HepG2 (cell line): Measurements from ENCODE around the gene ANKS4B. TPM values are rescaled to one million over a fixed set of nuclear protein-coding genes. Genes with fewer than 3 reads are reported as not detected.

Experiments used
- ARID2 ChIP-seq: sonication (generic); formaldehyde crosslinking; IDR thresholded peaks from 2 replicates; pipeline ENCODE4 v1.8.1; 2022; ENCODE audit warnings: mild to moderate bottlenecking, missing genetic modification reagents, borderline replicate concordance
- GATA4 ChIP-seq: sonication (generic); IDR thresholded peaks from 2 replicates; pipeline ENCODE4 v1.6.1; 2016; ENCODE audit warnings: antibody characterized with exemption, low read depth, borderline replicate concordance
- HOXA9 ChIP-seq: sonication (generic); formaldehyde crosslinking; IDR thresholded peaks from 2 replicates; pipeline ENCODE4 v1.8.1; 2022; ENCODE audit warnings: missing genetic modification reagents, mild to moderate bottlenecking, moderate library complexity, borderline replicate concordance
- IKZF1 ChIP-seq: fragments of 450-650 bp; IDR thresholded peaks from 2 replicates; pipeline ENCODE4 v1.7.1; 2016
- KDM3A ChIP-seq: IDR thresholded peaks from 2 replicates; pipeline ENCODE4 v1.6.1; 2018; ENCODE audit warnings: low read depth, missing compliant biosample characterization
- MBNL3 ChIP-seq: fragments of 250-450 bp; sonication (Bioruptor Pico); conservative IDR thresholded peaks from 2 replicates; pipeline ENCODE4 v1.8.0; 2022; ENCODE audit warnings: mild to moderate bottlenecking, inconsistent platforms
- MTF2 ChIP-seq: sonication (generic); formaldehyde crosslinking; IDR thresholded peaks from 2 replicates; pipeline ENCODE4 v1.5.0; 2020; ENCODE audit warnings: missing genetic modification reagents, borderline replicate concordance
- NFATC3 ChIP-seq: sonication (generic); formaldehyde crosslinking; IDR thresholded peaks from 2 replicates; pipeline ENCODE4 v1.5.1; 2020; ENCODE audit warnings: mild to moderate bottlenecking, missing genetic modification reagents
- POLR2G ChIP-seq: fragments of 200-400 bp; formaldehyde crosslinking; IDR thresholded peaks from 2 replicates; pipeline ENCODE4 v1.6.1; 2018; ENCODE audit warnings: mild to moderate bottlenecking, low read depth, low read length, moderate library complexity
- SALL2 ChIP-seq: sonication (generic); formaldehyde crosslinking; IDR thresholded peaks from 2 replicates; pipeline ENCODE4 v1.8.1; 2023; ENCODE audit warnings: mild to moderate bottlenecking, missing genetic modification reagents, inconsistent platforms
- SIN3B ChIP-seq: fragments of 150-350 bp; IDR thresholded peaks from 2 replicates; pipeline ENCODE4 v1.6.1; 2014; ENCODE audit warnings: low read length
- TMF1 ChIP-seq: sonication (generic); formaldehyde crosslinking; IDR thresholded peaks from 2 replicates; pipeline ENCODE4 v1.8.1; 2022; ENCODE audit warnings: low read depth, missing genetic modification reagents
- ZNF10 ChIP-seq: sonication (generic); formaldehyde crosslinking; IDR thresholded peaks from 2 replicates; pipeline ENCODE4 v1.4.0; 2020; ENCODE audit warnings: mild to moderate bottlenecking, low read depth, missing genetic modification reagents, borderline replicate concordance
- ZNF280B ChIP-seq: sonication (generic); formaldehyde crosslinking; IDR thresholded peaks from 2 replicates; pipeline ENCODE4 v1.5.0; 2020; ENCODE audit warnings: missing genetic modification reagents, mild to moderate bottlenecking, borderline replicate concordance
- ZNF44 ChIP-seq: sonication (generic); formaldehyde crosslinking; IDR thresholded peaks from 2 replicates; pipeline ENCODE4 v1.5.1; 2020; ENCODE audit warnings: mild to moderate bottlenecking, missing genetic modification reagents
- ZNF468 ChIP-seq: sonication (generic); formaldehyde crosslinking; IDR thresholded peaks from 2 replicates; pipeline ENCODE4 v1.8.0; 2022; ENCODE audit warnings: mild to moderate bottlenecking, moderate library complexity, missing genetic modification reagents
- ZNF543 ChIP-seq: sonication (generic); formaldehyde crosslinking; IDR thresholded peaks from 2 replicates; pipeline ENCODE4 v1.4.0; 2020; ENCODE audit warnings: mild to moderate bottlenecking, missing genetic modification reagents
- ZNF746 ChIP-seq: sonication (generic); formaldehyde crosslinking; IDR thresholded peaks from 2 replicates; pipeline ENCODE4 v1.8.0; 2022; ENCODE audit warnings: mild to moderate bottlenecking, missing genetic modification reagents
- ZNF841 ChIP-seq: sonication (generic); formaldehyde crosslinking; IDR thresholded peaks from 2 replicates; pipeline ENCODE4 v1.8.1; 2023; ENCODE audit warnings: missing genetic modification reagents, borderline replicate concordance
- ZSCAN21 ChIP-seq: sonication (generic); formaldehyde crosslinking; IDR thresholded peaks from 2 replicates; pipeline ENCODE4 v1.8.0; 2022; ENCODE audit warnings: mild to moderate bottlenecking, missing genetic modification reagents, moderate library complexity, borderline replicate concordance
- polyA plus RNA-seq, 8 experiments: library from polyadenylated mRNA; depleted of rRNA in 3 of 8; stranded (reverse) in 7 of 8; unstranded in 1 of 8; fragments of >200 nt; fragmentation: Illumina TruSeq in 4 of 8; extraction: Trizol in 4 of 8; gene quantifications; 2 replicates each; pipeline versions ENCODE4 v1.2.1 to v1.2.3, GENCODE V29; 2011 to 2016; ENCODE audit warnings: low read depth in 4 of 8, missing spikeins in 1 of 8, mixed read lengths in 1 of 8; ENCODE audit not compliant: insufficient read depth in 1 of 8
- total RNA-seq, 5 experiments: library from RNA; depleted of rRNA; stranded (reverse); fragments of >200 nt; fragmentation: Illumina TruSeq; extraction: Trizol; gene quantifications; 2 replicates each; pipeline ENCODE4 v1.2.3, GENCODE V29; 2016; ENCODE audit warnings: low read depth in 1 of 5
- TF ChIP-seq, protein P1 (sequence below): sonication (generic); formaldehyde crosslinking; IDR thresholded peaks from 2 replicates; pipeline ENCODE4 v1.4.0; 2020; ENCODE audit warnings: mild to moderate bottlenecking, missing genetic modification reagents
- TF ChIP-seq, protein P2 (sequence below): sonication (generic); formaldehyde crosslinking; IDR thresholded peaks from 2 replicates; pipeline ENCODE4 v1.4.0; 2020; ENCODE audit warnings: missing genetic modification reagents, borderline replicate concordance

The ANKS4B gene
- total and polyA plus RNA-seq, 2 of the 13 experiments (the other 11 are each of a cell fraction or from before 2014, with no cell fraction given): 6.5 to 30.0 TPM

- TF ChIP-seq, protein P1, sequence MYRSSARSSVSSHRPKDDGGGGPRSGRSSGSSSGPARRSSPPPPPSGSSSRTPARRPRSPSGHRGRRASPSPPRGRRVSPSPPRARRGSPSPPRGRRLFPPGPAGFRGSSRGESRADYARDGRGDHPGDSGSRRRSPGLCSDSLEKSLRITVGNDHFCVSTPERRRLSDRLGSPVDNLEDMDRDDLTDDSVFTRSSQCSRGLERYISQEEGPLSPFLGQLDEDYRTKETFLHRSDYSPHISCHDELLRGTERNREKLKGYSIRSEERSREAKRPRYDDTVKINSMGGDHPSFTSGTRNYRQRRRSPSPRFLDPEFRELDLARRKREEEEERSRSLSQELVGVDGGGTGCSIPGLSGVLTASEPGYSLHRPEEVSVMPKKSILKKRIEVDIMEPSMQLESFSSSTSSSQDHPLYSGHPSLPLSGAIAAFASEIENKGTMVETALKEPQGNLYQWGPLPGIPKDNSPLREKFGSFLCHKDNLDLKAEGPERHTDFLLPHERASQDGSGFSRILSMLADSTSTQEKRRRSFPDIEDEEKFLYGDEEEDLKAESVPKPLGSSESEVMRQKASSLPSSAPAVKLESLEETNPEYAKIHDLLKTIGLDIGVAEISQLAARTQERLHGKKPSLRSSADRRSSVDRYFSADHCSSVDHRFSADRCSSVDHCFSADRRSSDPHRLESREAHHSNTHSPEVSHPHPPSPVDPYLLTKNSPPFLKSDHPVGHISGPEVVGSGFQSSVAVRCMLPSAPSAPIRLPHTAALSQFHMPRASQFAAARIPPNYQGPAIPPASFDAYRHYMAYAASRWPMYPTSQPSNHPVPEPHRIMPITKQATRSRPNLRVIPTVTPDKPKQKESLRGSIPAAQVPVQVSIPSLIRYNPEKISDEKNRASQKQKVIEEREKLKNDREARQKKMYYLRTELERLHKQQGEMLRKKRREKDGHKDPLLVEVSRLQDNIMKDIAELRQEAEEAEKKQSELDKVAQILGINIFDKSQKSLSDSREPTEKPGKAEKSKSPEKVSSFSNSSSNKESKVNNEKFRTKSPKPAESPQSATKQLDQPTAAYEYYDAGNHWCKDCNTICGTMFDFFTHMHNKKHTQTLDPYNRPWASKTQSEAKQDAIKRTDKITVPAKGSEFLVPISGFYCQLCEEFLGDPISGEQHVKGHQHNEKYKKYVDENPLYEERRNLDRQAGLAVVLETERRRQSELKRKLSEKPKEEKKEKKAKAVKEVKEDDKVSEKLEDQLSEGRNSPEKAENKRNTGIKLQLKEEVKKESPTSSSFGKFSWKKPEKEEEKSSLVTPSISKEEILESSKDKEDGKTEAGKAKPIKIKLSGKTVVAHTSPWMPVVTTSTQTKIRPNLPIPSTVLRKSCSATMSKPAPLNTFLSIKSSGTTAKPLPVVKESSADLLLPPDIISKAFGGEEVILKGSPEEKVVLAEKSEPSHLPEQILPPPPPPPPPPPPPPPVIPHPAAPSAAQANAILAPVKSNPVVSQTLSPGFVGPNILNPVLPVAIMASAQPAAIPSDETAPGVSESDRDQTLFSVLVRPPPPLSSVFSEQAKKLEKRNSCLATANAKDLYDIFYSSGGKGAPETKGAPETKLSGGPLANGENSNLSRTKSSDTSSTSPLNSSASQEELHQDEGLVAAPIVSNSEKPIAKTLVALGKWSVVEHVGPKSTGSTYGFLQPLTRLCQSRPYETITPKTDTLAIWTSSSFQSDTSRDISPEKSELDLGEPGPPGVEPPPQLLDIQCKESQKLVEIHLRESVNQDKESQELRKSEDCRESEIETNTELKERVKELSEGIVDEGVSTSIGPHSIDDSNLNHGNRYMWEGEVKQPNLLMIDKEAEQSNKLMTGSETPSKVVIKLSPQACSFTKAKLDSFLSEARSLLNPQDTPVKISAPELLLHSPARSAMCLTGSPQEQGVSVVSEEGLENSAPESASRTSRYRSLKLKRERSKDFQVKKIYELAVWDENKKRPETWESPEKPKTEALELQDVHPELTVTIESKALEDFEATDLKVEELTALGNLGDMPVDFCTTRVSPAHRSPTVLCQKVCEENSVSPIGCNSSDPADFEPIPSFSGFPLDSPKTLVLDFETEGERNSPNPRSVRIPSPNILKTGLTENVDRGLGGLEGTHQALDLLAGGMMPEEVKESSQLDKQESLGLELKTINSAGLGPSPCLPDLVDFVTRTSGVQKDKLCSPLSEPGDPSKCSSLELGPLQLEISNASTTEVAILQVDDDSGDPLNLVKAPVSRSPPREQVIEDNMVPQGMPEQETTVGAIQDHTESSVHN: no peak
- TF ChIP-seq SALL2 (CRISPR knock-in tag) (no peak), MBNL3 (CRISPR knock-in tag) (no peak), ZNF841 (CRISPR knock-in tag) (no peak), TMF1 (CRISPR knock-in tag) (no peak), ZNF468 (CRISPR knock-in tag) (no peak), POLR2G (no peak), ZNF746 (CRISPR knock-in tag) (no peak), HOXA9 (CRISPR knock-in tag) (no peak), ZNF44 (no peak), SIN3B (no peak), ZNF543 (CRISPR knock-in tag) (no peak), ARID2 (CRISPR knock-in tag) (no peak), ZNF10 (CRISPR knock-in tag) (no peak), ZSCAN21 (CRISPR knock-in tag) (no peak), KDM3A (CRISPR knock-in tag) (no peak; the same call in 1 of the 2 replicates), IKZF1 (no peak), ZNF280B (CRISPR knock-in tag) (no peak), GATA4 (no peak), NFATC3 (CRISPR knock-in tag) (no peak), MTF2 (CRISPR knock-in tag) (no peak)
- TF ChIP-seq, protein P2, sequence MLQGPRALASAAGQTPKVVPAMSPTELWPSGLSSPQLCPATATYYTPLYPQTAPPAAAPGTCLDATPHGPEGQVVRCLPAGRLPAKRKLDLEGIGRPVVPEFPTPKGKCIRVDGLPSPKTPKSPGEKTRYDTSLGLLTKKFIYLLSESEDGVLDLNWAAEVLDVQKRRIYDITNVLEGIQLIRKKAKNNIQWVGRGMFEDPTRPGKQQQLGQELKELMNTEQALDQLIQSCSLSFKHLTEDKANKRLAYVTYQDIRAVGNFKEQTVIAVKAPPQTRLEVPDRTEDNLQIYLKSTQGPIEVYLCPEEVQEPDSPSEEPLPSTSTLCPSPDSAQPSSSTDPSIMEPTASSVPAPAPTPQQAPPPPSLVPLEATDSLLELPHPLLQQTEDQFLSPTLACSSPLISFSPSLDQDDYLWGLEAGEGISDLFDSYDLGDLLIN (CRISPR knock-in tag): no peak
Measured at GRCh38 chr16:21186326-21186691, 47.2 kb upstream of the ANKS4B start (continued).
